OCI-LY1 (cell line): Measurements from ENCODE around the gene AASDH.
"Not testable (repeated sequence)": the region's sequence is repeated elsewhere in the genome, so short reads cannot be mapped to it uniquely, and the experiment has no call there.

Experiments used
- H2AFZ ChIP-seq: fragments of 200-600 bp; sonication (generic), shearing (Covaris generic); 2 replicates; pipeline ENCODE4 v1.6.0; 2014; ENCODE audit warnings: antibody characterized with exemption, mild to moderate bottlenecking, low read length
- H3F3A ChIP-seq: fragments of 200-600 bp; sonication (generic), shearing (Covaris generic); 2 replicates; pipeline ENCODE4 v1.6.0; 2014; ENCODE audit warnings: mild to moderate bottlenecking, antibody characterized with exemption, low read length, moderate library complexity; ENCODE audit not compliant: insufficient read depth
- H3K27ac ChIP-seq: fragments of 200-600 bp; sonication (generic); 2 replicates; pipeline ENCODE4 v1.5.1; 2014; ENCODE audit warnings: low read length, mixed run types, mild to moderate bottlenecking, low read depth; ENCODE audit not compliant: poor library complexity, severe bottlenecking
- H3K27me3 ChIP-seq: fragments of 200-600 bp; sonication (generic); 2 replicates; pipeline ENCODE4 v1.6.0; 2014; ENCODE audit warnings: antibody characterized with exemption, mild to moderate bottlenecking, low read length, moderate library complexity; ENCODE audit not compliant: insufficient read depth
- H3K36me3 ChIP-seq: fragments of 200-600 bp; sonication (generic); 2 replicates; pipeline ENCODE4 v1.6.1; 2014; ENCODE audit warnings: mild to moderate bottlenecking, antibody characterized with exemption, low read length, moderate library complexity, mixed read lengths; ENCODE audit not compliant: insufficient read depth
- H3K4me1 ChIP-seq: fragments of 200-600 bp; sonication (generic); 2 replicates; pipeline ENCODE4 v1.5.1; 2014; ENCODE audit warnings: mild to moderate bottlenecking, low read length, moderate library complexity; ENCODE audit not compliant: insufficient read depth, severe bottlenecking
- H3K4me2 ChIP-seq: fragments of 200-600 bp; sonication (generic), shearing (Covaris generic); 2 replicates; pipeline ENCODE4 v1.6.1; 2014; ENCODE audit warnings: low read length
- H3K4me3 ChIP-seq: fragments of 200-600 bp; sonication (generic); 2 replicates; pipeline ENCODE4 v1.5.1; 2014; ENCODE audit warnings: low read length, low read depth, mild to moderate bottlenecking, mixed read lengths; ENCODE audit not compliant: poor library complexity, severe bottlenecking
- H3K79me2 ChIP-seq: fragments of 200-600 bp; shearing (Covaris generic); 2 replicates; pipeline ENCODE4 v1.6.1; 2016; ENCODE audit warnings: mixed run types, low read length, mixed read lengths; ENCODE audit not compliant: insufficient read depth
- H3K9ac ChIP-seq: fragments of 200-600 bp; sonication (generic), shearing (Covaris generic); 2 replicates; pipeline ENCODE4 v1.6.1; 2014; ENCODE audit warnings: mild to moderate bottlenecking, low read length, mixed read lengths
- H3K9me2 ChIP-seq: fragments of 200-600 bp; sonication (generic), shearing (Covaris generic); 2 replicates; pipeline ENCODE4 v1.6.1; 2014; ENCODE audit warnings: low read depth, mild to moderate bottlenecking, low read length, mixed read lengths
- H3K9me3 ChIP-seq: fragments of 200-600 bp; shearing (Covaris generic); 2 replicates; pipeline ENCODE4 v1.6.1; 2014; ENCODE audit warnings: low read length, mixed read lengths
- H4K20me1 ChIP-seq: fragments of 200-600 bp; sonication (generic), shearing (Covaris generic); 2 replicates; pipeline ENCODE4 v1.6.0; 2016; ENCODE audit warnings: mild to moderate bottlenecking, low read length; ENCODE audit not compliant: insufficient read depth
- CTCF ChIP-seq: fragments of 200-600 bp; sonication (generic), shearing (Covaris generic); IDR thresholded peaks from 2 replicates; pipeline ENCODE4 v1.5.1; 2017; ENCODE audit warnings: mild to moderate bottlenecking, antibody characterized with exemption, low read length, moderate library complexity, mixed read lengths
- EZH2 ChIP-seq: fragments of 200-600 bp; sonication (generic), shearing (Covaris generic); IDR thresholded peaks from 2 replicates; pipeline ENCODE4 v1.8.0; 2017; ENCODE audit warnings: borderline replicate concordance, mixed run types, mild to moderate bottlenecking, antibody characterized with exemption, low read length, moderate library complexity, mixed read lengths

AASDH gene

GRCh38 chr4:56371426-56372220 lies 15.7 kb downstream of the AASDH start:
- H3K4me3 ChIP-seq = no peak overlapping the region
- H3K27me3 ChIP-seq = no peaks in the 10 kb centered on the region
- no peaks in the 10 kb centered on the region for H3K9me2 ChIP-seq
- H3K4me2 ChIP-seq = no peak overlapping the region
- H3K27ac ChIP-seq = no peak overlapping the region
- H2AFZ ChIP-seq = no peak overlapping the region
- H3K36me3 ChIP-seq = peaks cover 20% of the 10 kb centered on the region; the same call in 1 of the 2 replicates
- H4K20me1 ChIP-seq = no peaks in the 10 kb centered on the region
- no peaks in the 10 kb centered on the region for H3K79me2 ChIP-seq
- TF ChIP-seq CTCF (no peak), EZH2 (no peak)
- no peaks in the 10 kb centered on the region for H3F3A ChIP-seq
- H3K9me3 ChIP-seq = no peaks in the 10 kb centered on the region
- no peaks in the 10 kb centered on the region for H3K4me1 ChIP-seq
- no peak overlapping the region for H3K9ac ChIP-seq

GRCh38 chr4:56370377-56370776 lies 16.9 kb downstream of the AASDH start:
- Histone ChIP-seq H3F3A (no peaks in the 10 kb centered on the region), H3K9ac (no peak overlapping the region), H4K20me1 (no peaks in the 10 kb centered on the region), H3K27me3 (no peaks in the 10 kb centered on the region), H3K4me2 (no peak overlapping the region), H3K36me3 (peaks cover 20% of the 10 kb centered on the region; the same call in 1 of the 2 replicates), H3K79me2 (no peaks in the 10 kb centered on the region), H3K9me2 (no peaks in the 10 kb centered on the region), H3K4me1 (no peaks in the 10 kb centered on the region), H3K4me3 (no peak overlapping the region), H2AFZ (no peak overlapping the region), H3K27ac (no peak overlapping the region), H3K9me3 (no peaks in the 10 kb centered on the region)
- TF ChIP-seq EZH2 = no peak
- TF ChIP-seq CTCF = no peak

- H3K27me3 ChIP-seq, H3K27ac ChIP-seq, H4K20me1 ChIP-seq, H3K9ac ChIP-seq, H3K36me3 ChIP-seq, H3K4me3 ChIP-seq, H2AFZ ChIP-seq, H3K9me3 ChIP-seq, H3K9me2 ChIP-seq, H3K79me2 ChIP-seq, H3K4me2 ChIP-seq, H3F3A ChIP-seq, H3K4me1 ChIP-seq: not testable (repeated sequence)
Observed at GRCh38 chr4:56362981-56363380, 24.3 kb downstream of the AASDH start.

- no peaks in the 10 kb centered on the region for H3K79me2 ChIP-seq
- H3K9me2 ChIP-seq = no peaks in the 10 kb centered on the region
- peaks cover 3% of the 10 kb centered on the region; the same call in 1 of the 2 replicates for H3K36me3 ChIP-seq
- no peak overlapping the region for H2AFZ ChIP-seq
- no peak for TF ChIP-seq CTCF
- no peak for TF ChIP-seq EZH2
- no peaks in the 10 kb centered on the region for H3K4me1 ChIP-seq
- H3K27ac ChIP-seq = no peak overlapping the region
- H4K20me1 ChIP-seq = no peaks in the 10 kb centered on the region
- no peak overlapping the region for H3K4me2 ChIP-seq
- H3K9ac ChIP-seq = no peak overlapping the region
- no peak overlapping the region for H3K4me3 ChIP-seq
- no peaks in the 10 kb centered on the region for H3K27me3 ChIP-seq
- H3K9me3 ChIP-seq = no peaks in the 10 kb centered on the region
- H3F3A ChIP-seq = no peaks in the 10 kb centered on the region
Observed at GRCh38 chr4:56360071-56360470, 27.2 kb downstream of the AASDH start.
